ENCODE measurements around the gene CUL5. TPM values are rescaled to one million over a fixed set of nuclear protein-coding genes. Genes with fewer than 3 reads are reported as not detected.
"Not testable (repeated sequence)": the region's sequence is repeated elsewhere in the genome, so short reads cannot be mapped to it uniquely, and the experiment has no call there.

Gene CUL5
- total RNA-seq, 2 donors from 2014 or later, result 35.2 to 40.4 TPM

DNA sequence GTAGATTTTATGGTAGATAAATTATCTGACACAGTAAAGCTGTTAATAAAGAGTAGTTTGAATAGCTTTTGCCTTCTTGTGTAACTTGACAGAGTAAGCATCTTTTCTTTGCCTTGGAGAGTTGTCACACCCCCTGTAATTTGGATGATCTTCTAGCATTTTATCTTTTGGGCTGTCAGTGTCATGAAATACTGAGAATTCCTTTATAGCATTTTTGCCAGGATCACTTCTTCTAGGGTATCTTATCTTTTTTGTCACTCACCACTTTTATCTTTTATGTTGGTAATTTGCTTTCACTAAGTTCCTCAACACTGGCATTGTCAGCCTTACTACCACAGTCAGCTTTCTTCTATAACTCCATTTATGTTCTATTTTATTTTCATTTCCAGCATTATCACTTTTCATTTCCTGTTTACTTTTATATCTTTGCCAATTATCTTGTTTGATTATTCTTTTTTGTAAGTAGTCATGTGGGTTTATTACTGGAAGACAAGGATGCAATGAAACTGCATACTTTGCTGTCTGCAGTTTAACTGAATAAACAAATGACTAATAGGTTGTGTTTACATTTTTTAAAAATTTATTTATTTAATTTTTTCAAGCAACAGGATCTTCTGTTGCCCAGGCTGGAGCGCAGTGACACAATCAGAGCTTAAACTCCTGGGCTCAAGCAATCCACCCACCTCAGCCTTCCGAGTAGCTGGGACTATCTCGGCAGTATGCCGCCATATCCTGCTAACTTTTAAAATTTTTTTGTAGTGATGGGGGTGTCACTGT lies 84.6 kb downstream of the CUL5 start:
- no peak for DNase-seq (ENCODE audit: low spot score)
- intact Hi-C loops (cut with DNase I), result no loop called here

DNA sequence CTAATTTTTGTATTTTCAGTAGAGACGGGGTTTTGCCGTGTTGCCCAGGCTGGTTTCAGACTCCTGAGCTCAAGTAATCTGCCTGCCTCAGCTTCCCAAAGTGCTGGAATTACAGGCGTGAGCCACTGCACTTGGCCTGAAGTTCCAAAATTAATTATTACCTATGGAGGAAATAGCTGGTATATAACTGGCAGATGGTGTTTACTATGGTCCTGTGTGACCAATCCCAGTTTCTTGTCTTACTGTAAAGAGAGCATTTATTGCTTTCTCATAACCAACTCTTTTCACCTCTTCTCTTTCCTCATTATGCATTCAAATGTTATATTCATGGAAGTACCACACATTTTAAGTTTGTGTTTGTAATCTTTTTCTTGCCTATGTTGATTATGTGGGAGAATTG lies 88.5 kb downstream of the CUL5 start:
- intact Hi-C loops (cut with DNase I), result no loop called here
- no peak for DNase-seq (ENCODE audit: low spot score)

DNA sequence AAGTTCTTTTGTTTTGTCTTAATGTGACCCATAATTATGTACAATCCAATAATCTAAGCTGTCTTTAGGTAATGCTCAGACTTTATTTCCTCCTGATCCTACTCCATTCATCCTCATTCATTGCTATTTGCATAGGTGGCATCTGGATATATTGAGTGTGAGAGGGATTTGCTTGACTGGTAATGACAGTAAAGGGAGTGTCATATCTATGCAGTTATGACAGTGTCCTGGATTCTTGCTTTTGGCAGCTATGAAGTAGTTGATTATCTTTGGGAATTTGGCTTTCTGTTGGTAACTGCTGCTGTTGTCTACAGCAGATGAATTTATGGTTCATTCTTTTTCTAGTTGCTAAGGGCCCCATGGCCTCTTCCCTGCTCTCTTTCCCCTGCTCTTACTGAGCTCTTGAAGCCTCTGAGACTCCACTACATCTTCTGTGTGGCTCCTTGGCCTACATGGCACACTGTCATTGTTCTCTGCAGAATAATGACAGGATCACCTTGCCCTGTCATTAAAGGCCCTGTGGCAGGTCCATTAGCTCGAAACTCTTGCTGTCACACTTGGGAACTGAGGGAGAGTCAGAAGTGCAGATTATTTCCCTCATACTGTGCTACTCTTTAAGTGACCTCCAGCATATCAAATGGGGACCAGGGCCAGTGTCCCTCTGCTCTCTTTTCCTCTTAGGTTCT lies 92.5 kb downstream of the CUL5 start:
- intact Hi-C loops (cut with DNase I), result no loop called here
- DNase-seq (ENCODE audit: low spot score), result no peak

DNA sequence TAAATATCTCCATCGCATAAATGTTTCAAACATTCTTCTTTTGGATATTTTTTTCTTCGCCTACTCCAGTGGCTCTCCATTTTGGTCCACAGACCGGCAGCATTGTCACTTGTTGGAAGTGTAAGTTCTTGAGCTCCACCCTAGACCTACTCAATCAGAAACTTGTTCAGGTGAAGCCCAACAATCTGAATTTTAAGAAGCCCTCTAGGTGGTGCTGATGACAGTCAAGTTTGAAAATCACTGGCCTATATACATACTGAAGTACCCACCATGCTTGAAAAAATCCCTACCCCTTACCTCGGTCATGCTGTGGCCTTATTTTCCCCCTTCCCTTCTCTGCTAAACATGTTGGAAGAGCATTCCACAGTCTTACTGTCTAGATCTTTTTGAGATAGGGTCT lies 102.4 kb downstream of the CUL5 start:
- DNase-seq (ENCODE audit: low spot score), result no peak
- intact Hi-C loops (cut with DNase I), result no loop called here

DNA sequence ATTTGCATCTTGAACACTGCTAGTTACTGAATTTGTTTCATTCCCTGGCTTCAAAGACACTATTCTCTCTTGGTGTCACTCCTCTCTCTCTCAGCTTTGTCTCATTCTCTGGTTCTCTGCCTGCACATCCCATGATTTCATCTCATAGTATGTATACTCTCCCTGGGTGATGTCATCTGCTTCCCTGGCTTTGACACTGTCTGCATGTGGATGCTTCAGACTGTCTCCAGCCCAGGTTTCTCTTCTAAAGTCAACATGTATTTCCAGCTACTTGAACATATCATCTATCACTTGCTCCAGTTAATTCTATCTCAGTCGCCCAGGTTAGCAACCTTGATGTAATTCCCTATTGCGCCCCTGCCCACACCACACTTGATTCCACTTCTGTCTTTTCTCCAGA lies 103.4 kb downstream of the CUL5 start:
- DNase-seq (ENCODE audit: low spot score), result no peak
- intact Hi-C loops (cut with DNase I), result no loop called here

DNA sequence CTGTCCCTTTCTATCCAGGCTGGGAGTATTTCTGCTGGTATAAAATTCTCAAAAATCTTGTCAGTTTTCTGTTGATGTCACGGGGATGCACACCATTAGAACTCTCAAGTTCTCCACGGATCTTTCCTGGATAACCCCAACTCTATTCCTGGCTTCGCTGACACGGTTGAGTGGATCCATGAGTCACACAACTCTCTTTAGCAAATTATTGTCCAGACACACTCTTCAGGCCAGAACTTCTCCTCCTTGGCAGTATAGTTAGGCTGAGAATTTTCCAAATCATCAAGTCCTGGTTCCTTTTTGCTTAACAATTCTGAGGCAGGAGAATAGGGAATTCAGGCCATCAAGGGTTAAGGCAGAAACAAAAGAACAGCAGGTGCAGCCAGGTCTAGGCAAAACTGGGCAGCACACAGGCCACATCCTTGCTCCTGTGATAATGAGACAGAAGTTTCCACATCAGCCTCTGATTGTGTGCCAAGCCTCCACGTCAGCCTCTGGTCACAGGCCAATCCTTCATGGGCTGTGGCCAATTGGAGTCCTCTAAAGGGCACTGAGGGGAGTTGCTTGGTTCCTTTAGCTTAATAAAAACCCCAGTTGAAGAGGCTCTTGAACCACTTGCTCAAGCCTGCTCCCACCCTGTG lies 106.9 kb downstream of the CUL5 start:
- intact Hi-C loops (cut with DNase I), result loop anchor here in 1 of 2 donors (5.0 kb wide), 1 partner anchor 107 kb away; the partner anchor contains the start of genes ATM and NPAT
- peak; percentile 91 for DNase-seq (ENCODE audit: low spot score)

DNA sequence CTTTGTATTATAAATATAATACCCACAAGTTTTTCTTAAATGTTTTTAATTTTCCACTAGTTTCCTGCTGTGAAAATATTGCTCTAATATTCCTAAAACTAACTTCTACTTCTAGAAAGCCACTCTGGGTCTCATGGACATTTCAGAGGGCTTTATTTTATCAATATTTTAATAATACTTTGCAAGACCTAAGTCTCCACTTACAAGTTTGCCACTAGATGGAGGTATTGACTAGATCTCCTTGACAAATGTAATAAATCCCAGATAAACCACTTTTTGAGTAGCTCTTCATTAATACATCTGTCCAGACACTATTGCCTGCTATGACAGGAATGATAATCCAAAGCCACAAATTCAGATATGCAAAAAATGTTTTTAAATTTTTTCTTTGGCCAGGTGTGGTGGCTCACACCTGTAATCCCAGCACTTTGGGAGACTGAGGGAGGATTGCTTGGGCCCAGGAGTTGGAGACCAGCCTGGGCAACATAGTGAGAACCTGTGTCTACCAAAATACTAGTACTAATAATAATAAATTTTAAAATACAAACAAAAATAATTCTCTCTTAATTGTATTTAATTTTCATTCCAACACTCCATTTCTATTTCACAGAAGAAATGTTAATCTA lies 109.2 kb downstream of the CUL5 start:
- no peak for DNase-seq (ENCODE audit: low spot score)
- intact Hi-C loops (cut with DNase I), result loop anchor here in 1 of 2 donors (5.0 kb wide), 1 partner anchor 104 kb away; the partner anchor contains the start of genes ATM and NPAT

DNA sequence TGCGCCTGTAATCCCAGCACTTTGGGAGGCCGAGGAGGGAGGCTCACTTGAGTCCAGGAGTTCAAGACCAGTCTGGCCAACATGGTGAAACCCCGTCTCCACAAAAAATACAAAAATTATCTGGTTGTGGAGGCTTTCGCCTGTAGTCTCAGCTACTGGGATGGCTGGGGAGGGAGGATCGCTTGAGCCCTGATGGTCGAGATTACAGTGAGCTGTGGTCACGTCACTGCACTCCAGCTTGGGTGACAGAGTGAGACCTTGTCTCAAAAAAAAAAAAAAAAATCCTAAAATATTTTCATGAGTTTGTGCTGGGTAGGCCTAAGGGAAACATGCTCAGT lies 112.2 kb downstream of the CUL5 start:
- DNase-seq (ENCODE audit: low spot score); intact Hi-C loops (cut with DNase I): not testable (repeated sequence)

DNA sequence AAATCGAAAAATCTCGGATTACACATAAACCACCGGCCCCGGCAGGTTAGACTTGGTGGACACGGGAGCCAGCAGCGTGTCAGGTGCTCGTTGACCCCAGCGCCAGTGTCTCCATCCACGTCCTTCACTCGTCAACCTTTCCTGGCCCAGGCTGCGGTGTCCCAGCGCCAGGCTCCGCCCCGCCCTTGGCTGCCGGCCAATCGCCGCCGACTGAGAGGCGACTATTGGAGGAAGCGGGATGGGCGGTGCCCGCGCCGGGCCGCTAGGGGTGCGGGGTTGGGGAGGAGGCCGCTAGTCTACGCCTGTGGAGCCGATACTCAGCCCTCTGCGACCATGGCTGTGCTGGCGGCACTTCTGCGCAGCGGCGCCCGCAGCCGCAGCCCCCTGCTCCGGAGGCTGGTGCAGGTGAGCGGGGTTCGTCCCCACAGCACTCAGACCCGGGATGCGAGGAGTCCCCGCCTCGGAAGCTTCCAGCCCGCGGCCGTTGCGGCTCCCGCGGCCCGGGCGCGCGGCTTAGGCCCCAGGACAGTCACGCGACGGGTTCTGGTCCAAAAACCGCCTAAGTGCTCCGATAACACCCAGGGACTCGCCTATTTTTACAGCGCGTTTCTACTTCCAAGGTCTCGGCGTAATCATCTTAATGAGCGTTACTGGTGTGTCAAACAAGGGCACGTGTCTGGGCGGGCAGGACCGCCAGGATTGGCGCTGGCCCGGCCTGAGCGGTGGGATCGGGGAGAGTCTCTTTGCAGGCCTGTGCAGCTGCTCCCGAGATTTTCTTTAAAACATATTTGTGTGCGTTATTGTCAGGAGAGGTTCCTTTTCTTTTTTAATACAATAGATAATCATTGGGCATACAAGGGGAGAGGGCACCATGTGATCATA lies 112.8 kb downstream of the CUL5 start, which contains the start of gene ACAT1:
Gene ACAT1 (plus strand): TSS at position 294 of the 882 bp plus-strand sequence. CDS start 40 bp downstream, at position 334.
- intact Hi-C loops (cut with DNase I), result no loop called here
- DNase-seq (ENCODE audit: low spot score), result peak; percentile 99

DNA sequence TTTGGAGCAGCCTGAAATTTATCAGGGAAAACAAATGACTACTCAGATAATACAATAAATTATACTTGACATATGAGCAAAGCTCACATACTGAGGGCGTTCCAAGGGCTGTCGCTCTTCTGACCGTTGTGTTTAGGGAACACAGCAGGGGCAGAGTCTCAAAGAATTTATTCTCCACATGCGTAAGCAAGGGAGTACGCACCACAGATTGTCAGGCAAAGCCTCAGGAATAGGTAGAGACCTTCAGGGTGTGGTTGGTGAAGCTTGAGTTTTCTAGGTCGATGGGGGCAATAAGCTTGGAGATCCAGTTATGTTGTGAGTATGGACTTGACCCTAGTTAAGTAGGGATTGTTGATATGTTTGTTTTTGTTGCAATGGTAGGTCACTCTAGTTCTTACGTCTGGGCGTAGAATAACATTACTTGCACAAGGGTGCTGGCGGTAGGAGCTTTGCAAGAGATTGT lies 113.5 kb downstream of the CUL5 start:
- intact Hi-C loops (cut with DNase I), result no loop called here
- DNase-seq (ENCODE audit: low spot score), result no peak

DNA sequence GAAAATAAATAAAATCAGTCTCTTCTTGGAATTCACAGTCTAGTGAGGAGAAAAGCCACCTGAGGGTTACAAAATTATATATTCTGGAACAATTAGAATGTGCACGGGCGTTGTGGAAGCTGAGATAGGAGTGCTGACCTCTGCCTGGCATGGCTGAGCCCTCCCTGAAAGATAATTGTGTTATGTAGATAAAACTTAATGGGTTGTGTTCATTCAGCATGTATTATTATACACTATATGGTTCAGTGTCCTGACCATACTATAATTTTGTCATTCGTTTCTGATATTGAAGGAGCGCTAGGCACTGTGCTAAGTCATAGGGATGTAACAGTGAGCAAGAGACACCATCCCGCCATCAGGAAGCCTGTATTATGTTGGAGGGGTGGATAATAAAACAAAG lies 116.4 kb downstream of the CUL5 start:
- intact Hi-C loops (cut with DNase I), result no loop called here

DNA sequence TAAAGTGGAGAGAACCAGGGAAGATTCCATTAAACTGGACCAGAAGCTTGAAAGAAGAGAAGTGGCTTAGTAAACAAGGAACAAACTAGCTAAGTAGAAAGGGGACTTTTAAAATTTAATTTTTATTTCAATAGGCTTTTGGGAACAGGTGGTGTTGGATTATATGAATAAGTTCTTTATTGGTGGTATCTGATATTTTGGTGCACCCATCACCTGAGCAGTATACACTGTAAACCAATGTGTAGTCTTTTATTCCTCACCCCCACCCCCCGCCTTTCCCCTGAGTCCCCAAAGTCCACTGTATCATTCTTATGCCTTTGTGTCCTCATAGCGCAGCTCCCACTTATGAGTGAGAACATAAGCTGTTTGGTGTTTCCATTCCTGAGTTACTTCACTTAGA lies 120.1 kb downstream of the CUL5 start:
- DNase-seq (ENCODE audit: low spot score), result no peak
- intact Hi-C loops (cut with DNase I), result no loop called here

More for the DNA sequence above, 116.4 kb downstream of the CUL5 start:
- DNase-seq (ENCODE audit: low spot score), result no peak

DNA sequence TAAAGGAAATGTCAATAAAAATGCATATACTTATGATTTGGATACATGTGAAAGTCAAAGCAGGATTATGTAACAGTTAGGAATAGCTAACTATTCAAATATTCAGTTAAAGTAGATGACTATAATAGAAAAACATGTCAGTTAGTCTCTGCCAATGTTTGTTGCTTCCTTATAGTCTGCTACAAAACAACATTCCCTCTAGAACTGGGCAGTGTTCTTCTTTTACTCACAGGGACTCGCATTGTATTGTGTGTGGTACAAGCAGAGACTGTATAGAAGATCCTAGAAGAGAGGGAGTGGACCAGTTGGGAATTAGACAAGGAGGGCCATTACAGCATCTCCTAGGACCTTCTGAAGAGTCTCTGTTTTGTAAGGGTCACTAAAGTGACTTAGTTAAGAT lies 123.3 kb downstream of the CUL5 start:
- intact Hi-C loops (cut with DNase I), result no loop called here
- no peak for DNase-seq (ENCODE audit: low spot score)

DNA sequence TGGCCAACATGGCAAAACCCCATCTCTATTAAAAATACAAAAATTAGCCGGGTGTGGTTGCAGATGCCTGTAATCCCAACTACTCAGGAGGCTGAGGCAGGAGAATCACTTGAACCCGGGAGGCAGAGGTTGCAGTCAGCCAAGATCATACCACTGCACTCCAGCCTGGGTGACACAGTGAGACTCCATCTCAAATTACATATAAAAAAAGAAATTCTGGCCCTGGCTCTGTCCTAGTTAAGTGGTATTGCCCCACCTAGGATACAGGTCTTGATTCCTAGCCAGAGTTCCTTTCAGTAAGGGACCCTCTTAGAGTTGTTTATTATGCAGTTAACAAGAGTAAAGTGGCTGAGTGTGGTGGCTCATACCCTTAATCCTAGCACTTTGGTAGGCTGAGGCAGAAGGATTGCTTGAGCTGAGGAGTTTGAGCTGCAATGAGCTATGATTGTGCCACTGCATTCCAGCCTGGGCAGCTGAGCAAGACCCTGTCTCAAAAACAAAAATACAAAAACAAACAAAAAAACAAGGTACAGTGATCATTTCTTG lies 124.4 kb downstream of the CUL5 start:
- DNase-seq (ENCODE audit: low spot score); intact Hi-C loops (cut with DNase I): not testable (repeated sequence)

DNA sequence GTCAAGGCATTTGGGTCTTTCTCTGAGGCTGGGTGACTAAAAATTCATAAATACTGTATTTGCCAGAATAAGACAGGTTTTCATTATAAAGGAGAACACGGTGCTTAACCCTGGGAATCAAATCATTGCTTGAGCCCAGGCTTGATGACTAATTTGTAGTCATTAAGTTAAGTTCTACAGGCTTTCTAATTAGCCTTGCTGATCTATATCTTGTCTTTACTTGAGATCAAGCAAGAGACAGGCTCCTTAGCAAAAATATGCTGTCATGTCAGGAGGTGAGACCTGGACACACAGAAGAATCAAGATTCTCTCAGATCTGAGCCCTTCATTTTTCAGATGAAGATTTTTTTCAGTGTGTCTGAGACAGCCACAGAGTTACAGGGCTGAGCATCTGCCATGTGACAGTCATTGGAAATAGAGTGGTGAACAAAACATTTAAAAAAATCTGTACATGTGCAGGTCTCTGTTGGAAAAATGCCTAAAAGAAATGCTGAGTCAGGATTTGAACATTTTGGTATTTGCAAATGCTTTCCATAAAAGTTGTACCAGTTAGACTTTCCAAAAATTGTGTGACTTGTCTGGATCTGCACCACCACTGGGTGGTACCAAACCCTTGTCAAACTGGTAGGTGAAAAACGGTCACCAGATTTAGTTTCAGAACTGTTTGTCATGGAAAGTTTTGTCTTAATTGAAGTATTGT lies 127.3 kb downstream of the CUL5 start:
- intact Hi-C loops (cut with DNase I), result no loop called here
- DNase-seq (ENCODE audit: low spot score), result no peak

DNA sequence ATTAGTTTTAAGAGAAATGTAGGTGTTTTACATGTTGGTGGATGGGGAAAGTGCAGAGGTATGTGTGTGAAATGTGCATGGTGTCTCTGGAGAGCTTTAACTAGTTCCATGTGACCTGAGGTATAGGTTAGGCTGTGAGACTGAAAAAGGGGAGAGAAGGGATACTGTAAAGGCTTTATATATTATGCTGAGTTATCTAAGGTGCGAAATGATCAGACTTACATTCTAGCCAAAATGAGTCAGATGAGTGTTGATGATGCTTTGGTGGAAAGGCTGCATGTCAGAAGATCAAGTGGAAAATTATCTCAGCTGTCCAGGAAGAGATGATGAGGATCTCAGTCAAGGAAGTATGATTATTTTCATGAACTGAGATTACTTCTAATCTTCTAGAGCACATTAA lies 128.5 kb downstream of the CUL5 start:
- no peak for DNase-seq (ENCODE audit: low spot score)
- intact Hi-C loops (cut with DNase I), result no loop called here

DNA sequence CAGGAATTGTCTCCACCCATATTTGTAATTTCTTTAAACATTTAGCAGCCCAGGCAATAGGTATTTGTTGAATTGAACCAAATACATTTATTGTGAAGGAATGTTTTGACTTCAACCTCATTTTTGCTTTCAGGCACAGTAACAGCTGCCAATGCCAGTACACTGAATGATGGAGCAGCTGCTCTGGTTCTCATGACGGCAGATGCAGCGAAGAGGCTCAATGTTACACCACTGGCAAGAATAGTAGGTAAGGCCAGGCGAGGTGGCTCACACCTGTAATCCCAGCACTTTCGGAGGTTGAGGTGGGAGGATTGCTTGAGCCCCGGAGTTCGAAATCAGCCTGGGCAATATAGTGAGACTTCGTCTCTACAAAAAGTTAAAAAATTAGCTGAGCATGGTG lies 133.6 kb downstream of the CUL5 start:
- DNase-seq (ENCODE audit: low spot score), result no peak
- intact Hi-C loops (cut with DNase I), result no loop called here

DNA sequence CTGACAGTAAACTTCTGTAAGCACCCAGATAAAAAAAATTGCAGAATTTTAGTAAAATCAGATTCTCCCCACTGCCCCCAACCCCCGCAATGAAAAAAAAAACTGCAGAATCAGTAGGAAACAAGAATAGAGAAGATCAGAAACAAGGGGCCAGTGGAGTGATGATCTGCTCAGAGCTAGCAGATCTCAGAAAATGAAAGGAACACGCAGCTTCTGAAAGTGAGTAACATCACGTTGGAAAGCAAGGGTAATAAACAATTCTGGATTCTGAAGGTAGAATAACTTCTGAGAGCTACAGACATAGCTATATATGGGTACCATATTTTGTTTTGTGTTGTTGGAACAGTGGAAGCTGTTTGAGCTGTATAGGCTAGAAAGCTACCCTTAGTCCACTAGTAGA lies 135.9 kb downstream of the CUL5 start:
- intact Hi-C loops (cut with DNase I), result no loop called here
- DNase-seq (ENCODE audit: low spot score), result no peak

All from posterior vena cava (tissue), 2 donors.